A549 (cell line): ENCODE measurements around the gene ZNRF3. TPM values are rescaled to one million over a fixed set of nuclear protein-coding genes. Genes with fewer than 3 reads are reported as not detected.

Source experiments
- CEBPB ChIP-seq, 2 experiments: fragments of >200 bp in 1 of 2; sonication (Bioruptor Twin) in 1 of 2; formaldehyde crosslinking in 1 of 2; IDR thresholded peaks; 2 replicates each; pipeline ENCODE4 v1.6.1; 2012 to 2016
- CHD2 ChIP-seq: fragments of 150-350 bp; IDR thresholded peaks from 2 replicates; pipeline ENCODE4 v1.6.1; 2014; ENCODE audit warnings: low read length; ENCODE audit not compliant: partially characterized antibody
- CHD4 ChIP-seq: fragments of 200-600 bp; sonication (generic); IDR thresholded peaks from 2 replicates; pipeline ENCODE4 v1.6.1; 2016; ENCODE audit warnings: antibody characterized with exemption, mild to moderate bottlenecking, borderline replicate concordance
- EHMT2 ChIP-seq: fragments of 200-600 bp; sonication (generic); IDR thresholded peaks from 2 replicates; pipeline ENCODE4 v1.6.1; 2016; ENCODE audit warnings: antibody characterized with exemption, low read depth, mild to moderate bottlenecking, moderate library complexity
- EP300 ChIP-seq, 2 experiments: fragments of >200 bp; sonication (Bioruptor Twin); formaldehyde crosslinking; IDR thresholded peaks; 2 replicates in 1 of 2; 3 replicates in 1 of 2; pipeline ENCODE4 v1.6.1; 2016 to 2017
- ESRRA ChIP-seq: fragments of 150-350 bp; IDR thresholded peaks from 2 replicates; pipeline ENCODE4 v1.6.1; 2014; ENCODE audit warnings: mild to moderate bottlenecking, low read length, borderline replicate concordance
- FOSB ChIP-seq: fragments of 250-450 bp; sonication (Bioruptor Pico); IDR thresholded peaks from 2 replicates; pipeline ENCODE4 v1.5.0; 2020; ENCODE audit warnings: mild to moderate bottlenecking, moderate library complexity
- FOXS1 ChIP-seq: fragments of 250-450 bp; sonication (Bioruptor Pico); IDR thresholded peaks from 2 replicates; pipeline ENCODE4 v1.5.0; 2020; ENCODE audit warnings: mild to moderate bottlenecking, moderate library complexity
- GATA3 ChIP-seq: IDR thresholded peaks from 2 replicates; pipeline ENCODE4 v1.6.1; 2012; ENCODE audit warnings: borderline replicate concordance
- HDAC2 ChIP-seq: fragments of 200-600 bp; sonication (generic); IDR thresholded peaks from 2 replicates; pipeline ENCODE4 v1.6.1; 2016
- HOXA7 ChIP-seq: fragments of 250-450 bp; sonication (Bioruptor Pico); IDR thresholded peaks from 2 replicates; pipeline ENCODE4 v1.5.0; 2020; ENCODE audit warnings: mild to moderate bottlenecking, moderate library complexity
- HOXB5 ChIP-seq: fragments of 250-450 bp; sonication (Bioruptor Pico); IDR thresholded peaks from 2 replicates; pipeline ENCODE4 v1.5.0; 2020; ENCODE audit warnings: mild to moderate bottlenecking, moderate library complexity
- JUNB ChIP-seq: fragments of >200 bp; sonication (Bioruptor Twin); formaldehyde crosslinking; IDR thresholded peaks from 2 replicates; pipeline ENCODE4 v1.6.1; 2016
- KDM1A ChIP-seq: fragments of 200-600 bp; sonication (generic); IDR thresholded peaks from 2 replicates; pipeline ENCODE4 v1.6.1; 2016; ENCODE audit warnings: low read depth, mild to moderate bottlenecking
- MAFK ChIP-seq: fragments of 450-650 bp; IDR thresholded peaks from 2 replicates; pipeline ENCODE4 v1.6.1; 2014; ENCODE audit not compliant: partially characterized antibody
- MAZ ChIP-seq: fragments of 150-350 bp; IDR thresholded peaks from 2 replicates; pipeline ENCODE4 v1.6.1; 2014; ENCODE audit warnings: antibody characterized with exemption, low read depth, low read length, borderline replicate concordance
- NPAS2 ChIP-seq: fragments of 250-450 bp; sonication (Bioruptor Pico); IDR thresholded peaks from 2 replicates; pipeline ENCODE4 v1.8.0; 2022; ENCODE audit warnings: mild to moderate bottlenecking, moderate library complexity, borderline replicate concordance
- PHF8 ChIP-seq: fragments of 200-600 bp; sonication (generic); IDR thresholded peaks from 2 replicates; pipeline ENCODE4 v1.6.1; 2016; ENCODE audit warnings: low read depth, mild to moderate bottlenecking, antibody characterized with exemption, moderate library complexity, borderline replicate concordance
- POLR2AphosphoS2 ChIP-seq: conservative IDR thresholded peaks from 2 replicates; pipeline ENCODE4 v1.6.1; 2012; ENCODE audit warnings: low read length, improper control_type of control experiment, inconsistent platforms
- SMC3 ChIP-seq: fragments of >200 bp; sonication (Bioruptor Twin); formaldehyde crosslinking; IDR thresholded peaks from 3 replicates; pipeline ENCODE4 v1.6.1; 2018; ENCODE audit warnings: inconsistent platforms
- SREBF2 ChIP-seq: fragments of 450-650 bp; IDR thresholded peaks from 2 replicates; pipeline ENCODE4 v1.6.1; 2014; ENCODE audit warnings: mild to moderate bottlenecking, moderate library complexity
- TFCP2L1 ChIP-seq: fragments of 250-450 bp; sonication (Bioruptor Pico); IDR thresholded peaks from 2 replicates; pipeline ENCODE4 v1.5.0; 2021; ENCODE audit warnings: mild to moderate bottlenecking
- ZSCAN20 ChIP-seq: fragments of 250-450 bp; sonication (Bioruptor Pico); IDR thresholded peaks from 2 replicates; pipeline ENCODE4 v1.8.0; 2022; ENCODE audit warnings: mild to moderate bottlenecking, moderate library complexity
- polyA plus RNA-seq, 4 experiments: library from polyadenylated mRNA; depleted of rRNA in 3 of 4; stranded (reverse); fragments of >200 nt; fragmentation: RNase III in 1 of 4; extraction: RNeasy Plus Mini Kit Qiagen cat#74134 plus additional on column Dnase treatment in 1 of 4; gene quantifications; 2 replicates in 3 of 4; 3 replicates in 1 of 4; pipeline ENCODE4 v1.2.3, GENCODE V29; 2011 to 2017
- TF ChIP-seq, protein P1 (sequence below): fragments of 200-600 bp; sonication (generic); IDR thresholded peaks from 2 replicates; pipeline ENCODE4 v1.6.1; 2016; ENCODE audit warnings: antibody characterized with exemption, mild to moderate bottlenecking, moderate library complexity
- TF ChIP-seq, protein P2 (sequence below): fragments of >200 bp; sonication (Bioruptor Twin); formaldehyde crosslinking; IDR thresholded peaks from 3 replicates; pipeline ENCODE4 v1.5.1; 2016
- TF ChIP-seq, protein P3 (sequence below): fragments of >200 bp; sonication (Bioruptor Twin); formaldehyde crosslinking; IDR thresholded peaks from 2 replicates; pipeline ENCODE4 v1.6.1; 2016
- TF ChIP-seq, protein P4 (sequence below): fragments of 450-650 bp; IDR thresholded peaks from 2 replicates; pipeline ENCODE4 v1.6.1; 2014; ENCODE audit warnings: antibody characterized with exemption
- TF ChIP-seq, protein P5 (sequence below): fragments of 150-350 bp; IDR thresholded peaks from 2 replicates; pipeline ENCODE4 v1.6.1; 2014; ENCODE audit warnings: low read depth, mild to moderate bottlenecking, low read length
- TF ChIP-seq, protein P6 (sequence below): IDR thresholded peaks from 2 replicates; pipeline ENCODE4 v1.6.1; 2012
- TF ChIP-seq, protein P7 (sequence below): fragments of 250-450 bp; sonication (Bioruptor Pico); IDR thresholded peaks from 2 replicates; pipeline ENCODE4 v1.5.0; 2020; ENCODE audit warnings: low read depth, mild to moderate bottlenecking, moderate library complexity
- TF ChIP-seq, protein P8 (sequence below): IDR thresholded peaks from 2 replicates; pipeline ENCODE4 v1.6.1; 2012; ENCODE audit warnings: low read depth, borderline replicate concordance

Gene ZNRF3
- polyA plus RNA-seq, 2 of the 4 experiments (the other 2 are of a cell fraction) = 4.6 to 6.9 TPM

DNA sequence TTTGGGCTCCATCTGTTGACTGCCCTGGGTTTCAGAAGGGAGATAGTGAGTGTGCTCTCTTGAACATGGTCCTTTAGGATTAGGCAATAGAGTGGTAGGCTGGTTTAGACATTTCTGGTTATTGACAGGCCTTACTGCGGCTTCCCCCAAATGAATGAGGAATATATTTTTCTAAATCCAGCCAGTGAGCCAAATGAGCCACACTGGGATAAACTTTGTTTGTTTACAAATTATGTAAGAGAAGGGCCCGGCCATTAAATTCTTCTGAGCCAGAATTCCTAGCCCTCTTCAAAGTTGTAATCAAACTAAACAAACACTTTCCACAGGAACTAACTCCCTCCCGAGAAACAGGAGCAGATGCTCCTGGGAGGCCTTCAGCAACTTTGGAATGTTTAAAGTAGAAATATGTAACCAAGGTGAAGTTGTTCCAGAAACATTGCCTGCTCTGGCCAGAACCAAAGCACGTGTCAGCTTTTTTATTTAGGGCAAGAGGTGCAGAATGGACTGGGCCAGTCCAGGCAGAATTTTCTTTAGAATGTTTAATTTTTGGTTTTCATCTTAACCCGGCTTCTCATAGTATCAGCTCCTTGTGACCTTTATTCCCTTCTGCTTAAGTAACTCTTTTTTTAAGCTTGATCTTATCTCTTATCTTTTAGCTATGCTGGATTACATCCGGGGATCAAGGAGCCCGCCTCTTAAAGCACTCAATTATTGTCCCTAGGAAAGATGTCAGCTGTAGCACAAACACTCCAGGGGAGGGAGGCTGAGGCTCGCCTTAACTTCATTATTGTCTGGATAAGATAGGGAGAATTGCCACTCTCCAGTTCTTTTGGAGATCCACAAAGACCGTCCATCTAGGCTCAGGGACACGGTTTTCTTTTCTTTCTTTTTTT lies 28.7 kb downstream of the ZNRF3 start (continued):
- TF ChIP-seq, protein P1, sequence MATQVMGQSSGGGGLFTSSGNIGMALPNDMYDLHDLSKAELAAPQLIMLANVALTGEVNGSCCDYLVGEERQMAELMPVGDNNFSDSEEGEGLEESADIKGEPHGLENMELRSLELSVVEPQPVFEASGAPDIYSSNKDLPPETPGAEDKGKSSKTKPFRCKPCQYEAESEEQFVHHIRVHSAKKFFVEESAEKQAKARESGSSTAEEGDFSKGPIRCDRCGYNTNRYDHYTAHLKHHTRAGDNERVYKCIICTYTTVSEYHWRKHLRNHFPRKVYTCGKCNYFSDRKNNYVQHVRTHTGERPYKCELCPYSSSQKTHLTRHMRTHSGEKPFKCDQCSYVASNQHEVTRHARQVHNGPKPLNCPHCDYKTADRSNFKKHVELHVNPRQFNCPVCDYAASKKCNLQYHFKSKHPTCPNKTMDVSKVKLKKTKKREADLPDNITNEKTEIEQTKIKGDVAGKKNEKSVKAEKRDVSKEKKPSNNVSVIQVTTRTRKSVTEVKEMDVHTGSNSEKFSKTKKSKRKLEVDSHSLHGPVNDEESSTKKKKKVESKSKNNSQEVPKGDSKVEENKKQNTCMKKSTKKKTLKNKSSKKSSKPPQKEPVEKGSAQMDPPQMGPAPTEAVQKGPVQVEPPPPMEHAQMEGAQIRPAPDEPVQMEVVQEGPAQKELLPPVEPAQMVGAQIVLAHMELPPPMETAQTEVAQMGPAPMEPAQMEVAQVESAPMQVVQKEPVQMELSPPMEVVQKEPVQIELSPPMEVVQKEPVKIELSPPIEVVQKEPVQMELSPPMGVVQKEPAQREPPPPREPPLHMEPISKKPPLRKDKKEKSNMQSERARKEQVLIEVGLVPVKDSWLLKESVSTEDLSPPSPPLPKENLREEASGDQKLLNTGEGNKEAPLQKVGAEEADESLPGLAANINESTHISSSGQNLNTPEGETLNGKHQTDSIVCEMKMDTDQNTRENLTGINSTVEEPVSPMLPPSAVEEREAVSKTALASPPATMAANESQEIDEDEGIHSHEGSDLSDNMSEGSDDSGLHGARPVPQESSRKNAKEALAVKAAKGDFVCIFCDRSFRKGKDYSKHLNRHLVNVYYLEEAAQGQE = no peak
- TF ChIP-seq SMC3 (peak; percentile 8; the same call in 1 of the 3 replicates), NPAS2 (CRISPR knock-in tag) (no peak), TFCP2L1 (no peak), FOXS1 (CRISPR knock-in tag) (no peak), GATA3 (peak; percentile 54; the same call in 1 of the 2 replicates), ZSCAN20 (CRISPR knock-in tag) (no peak), SREBF2 (no peak), EHMT2 (no peak), CEBPB (IDR thresholded peaks at IDR 0.05) (peak in 1 of 2 experiments; percentile 51; a peak in 3 of 4 replicates), HDAC2 (no peak), CHD4 (no peak), ESRRA (no peak), MAZ (no peak), PHF8 (no peak), JUNB (peak; percentile 30; the same call in 1 of the 2 replicates), FOSB (no peak), KDM1A (no peak), HOXB5 (CRISPR knock-in tag) (no peak), CHD2 (no peak), HOXA7 (CRISPR knock-in tag) (no peak), POLR2AphosphoS2 (no peak), MAFK (no peak), EP300 (IDR thresholded peaks at IDR 0.05) (peak; percentile 42 to 73; a peak in 3 of 5 replicates)
- TF ChIP-seq, protein P2, sequence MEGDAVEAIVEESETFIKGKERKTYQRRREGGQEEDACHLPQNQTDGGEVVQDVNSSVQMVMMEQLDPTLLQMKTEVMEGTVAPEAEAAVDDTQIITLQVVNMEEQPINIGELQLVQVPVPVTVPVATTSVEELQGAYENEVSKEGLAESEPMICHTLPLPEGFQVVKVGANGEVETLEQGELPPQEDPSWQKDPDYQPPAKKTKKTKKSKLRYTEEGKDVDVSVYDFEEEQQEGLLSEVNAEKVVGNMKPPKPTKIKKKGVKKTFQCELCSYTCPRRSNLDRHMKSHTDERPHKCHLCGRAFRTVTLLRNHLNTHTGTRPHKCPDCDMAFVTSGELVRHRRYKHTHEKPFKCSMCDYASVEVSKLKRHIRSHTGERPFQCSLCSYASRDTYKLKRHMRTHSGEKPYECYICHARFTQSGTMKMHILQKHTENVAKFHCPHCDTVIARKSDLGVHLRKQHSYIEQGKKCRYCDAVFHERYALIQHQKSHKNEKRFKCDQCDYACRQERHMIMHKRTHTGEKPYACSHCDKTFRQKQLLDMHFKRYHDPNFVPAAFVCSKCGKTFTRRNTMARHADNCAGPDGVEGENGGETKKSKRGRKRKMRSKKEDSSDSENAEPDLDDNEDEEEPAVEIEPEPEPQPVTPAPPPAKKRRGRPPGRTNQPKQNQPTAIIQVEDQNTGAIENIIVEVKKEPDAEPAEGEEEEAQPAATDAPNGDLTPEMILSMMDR = no peak
- TF ChIP-seq, protein P3, sequence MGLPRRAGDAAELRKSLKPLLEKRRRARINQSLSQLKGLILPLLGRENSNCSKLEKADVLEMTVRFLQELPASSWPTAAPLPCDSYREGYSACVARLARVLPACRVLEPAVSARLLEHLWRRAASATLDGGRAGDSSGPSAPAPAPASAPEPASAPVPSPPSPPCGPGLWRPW = no peak
- TF ChIP-seq, protein P4, sequence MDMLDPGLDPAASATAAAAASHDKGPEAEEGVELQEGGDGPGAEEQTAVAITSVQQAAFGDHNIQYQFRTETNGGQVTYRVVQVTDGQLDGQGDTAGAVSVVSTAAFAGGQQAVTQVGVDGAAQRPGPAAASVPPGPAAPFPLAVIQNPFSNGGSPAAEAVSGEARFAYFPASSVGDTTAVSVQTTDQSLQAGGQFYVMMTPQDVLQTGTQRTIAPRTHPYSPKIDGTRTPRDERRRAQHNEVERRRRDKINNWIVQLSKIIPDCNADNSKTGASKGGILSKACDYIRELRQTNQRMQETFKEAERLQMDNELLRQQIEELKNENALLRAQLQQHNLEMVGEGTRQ = no peak
- TF ChIP-seq, protein P5, sequence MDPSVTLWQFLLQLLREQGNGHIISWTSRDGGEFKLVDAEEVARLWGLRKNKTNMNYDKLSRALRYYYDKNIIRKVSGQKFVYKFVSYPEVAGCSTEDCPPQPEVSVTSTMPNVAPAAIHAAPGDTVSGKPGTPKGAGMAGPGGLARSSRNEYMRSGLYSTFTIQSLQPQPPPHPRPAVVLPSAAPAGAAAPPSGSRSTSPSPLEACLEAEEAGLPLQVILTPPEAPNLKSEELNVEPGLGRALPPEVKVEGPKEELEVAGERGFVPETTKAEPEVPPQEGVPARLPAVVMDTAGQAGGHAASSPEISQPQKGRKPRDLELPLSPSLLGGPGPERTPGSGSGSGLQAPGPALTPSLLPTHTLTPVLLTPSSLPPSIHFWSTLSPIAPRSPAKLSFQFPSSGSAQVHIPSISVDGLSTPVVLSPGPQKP = no peak
- TF ChIP-seq, protein P6, sequence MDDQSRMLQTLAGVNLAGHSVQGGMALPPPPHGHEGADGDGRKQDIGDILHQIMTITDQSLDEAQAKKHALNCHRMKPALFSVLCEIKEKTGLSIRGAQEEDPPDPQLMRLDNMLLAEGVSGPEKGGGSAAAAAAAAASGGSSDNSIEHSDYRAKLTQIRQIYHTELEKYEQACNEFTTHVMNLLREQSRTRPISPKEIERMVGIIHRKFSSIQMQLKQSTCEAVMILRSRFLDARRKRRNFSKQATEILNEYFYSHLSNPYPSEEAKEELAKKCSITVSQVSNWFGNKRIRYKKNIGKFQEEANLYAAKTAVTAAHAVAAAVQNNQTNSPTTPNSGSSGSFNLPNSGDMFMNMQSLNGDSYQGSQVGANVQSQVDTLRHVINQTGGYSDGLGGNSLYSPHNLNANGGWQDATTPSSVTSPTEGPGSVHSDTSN = no peak
- TF ChIP-seq, protein P7, sequence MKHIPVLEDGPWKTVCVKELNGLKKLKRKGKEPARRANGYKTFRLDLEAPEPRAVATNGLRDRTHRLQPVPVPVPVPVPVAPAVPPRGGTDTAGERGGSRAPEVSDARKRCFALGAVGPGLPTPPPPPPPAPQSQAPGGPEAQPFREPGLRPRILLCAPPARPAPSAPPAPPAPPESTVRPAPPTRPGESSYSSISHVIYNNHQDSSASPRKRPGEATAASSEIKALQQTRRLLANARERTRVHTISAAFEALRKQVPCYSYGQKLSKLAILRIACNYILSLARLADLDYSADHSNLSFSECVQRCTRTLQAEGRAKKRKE = no peak
- TF ChIP-seq, protein P8, sequence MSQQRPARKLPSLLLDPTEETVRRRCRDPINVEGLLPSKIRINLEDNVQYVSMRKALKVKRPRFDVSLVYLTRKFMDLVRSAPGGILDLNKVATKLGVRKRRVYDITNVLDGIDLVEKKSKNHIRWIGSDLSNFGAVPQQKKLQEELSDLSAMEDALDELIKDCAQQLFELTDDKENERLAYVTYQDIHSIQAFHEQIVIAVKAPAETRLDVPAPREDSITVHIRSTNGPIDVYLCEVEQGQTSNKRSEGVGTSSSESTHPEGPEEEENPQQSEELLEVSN = peak; percentile 31; the same call in 1 of the 2 replicates
